ENCODE results near the gene MED27. TPM values are rescaled to one million over a fixed set of nuclear protein-coding genes. Genes with fewer than 3 reads are reported as not detected.
A peak's percentile ranks its signal among the peaks of the same experiment; 100 is the strongest.

The MED27 gene
- total RNA-seq, 1 experiment from 2014 or later: 30.4 TPM

DNA sequence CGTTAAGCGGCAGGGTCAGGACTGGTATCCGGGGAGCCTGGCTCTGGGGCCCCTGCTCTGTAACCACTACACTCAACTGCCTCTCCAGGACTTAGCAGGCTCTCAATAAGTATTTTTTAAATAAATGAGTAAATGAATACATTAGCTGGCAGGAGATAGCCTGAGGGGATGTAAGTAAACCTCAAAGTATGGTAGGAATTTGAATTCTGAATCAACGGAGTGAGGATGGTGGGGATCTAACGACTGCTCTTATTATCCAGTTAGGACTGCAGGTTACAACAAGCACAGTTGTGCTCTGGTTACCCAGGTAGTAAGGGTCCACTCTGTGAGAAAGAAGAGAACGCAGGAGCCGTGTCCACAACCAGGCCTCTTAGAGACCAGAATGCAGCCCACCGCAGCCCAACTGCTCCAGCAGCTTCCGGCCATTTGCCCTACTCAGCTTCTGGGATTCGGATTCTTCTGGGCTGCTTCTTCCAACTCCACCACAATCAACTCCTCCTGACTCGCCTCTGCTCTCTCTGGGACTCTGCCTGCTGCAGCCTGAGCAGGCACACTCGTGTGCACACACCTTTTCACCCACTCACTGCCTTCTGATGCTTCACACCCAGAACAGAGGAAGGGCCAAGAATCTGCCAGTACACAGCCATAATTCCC, 52.6 kb downstream of the MED27 start:
- Mint-ChIP-seq H3K4me1 (ENCODE audit: low read depth, unreplicated experiment) (peaks cover 32% of the 10 kb centered on the region), H3K9me3 (ENCODE audit: unreplicated experiment) (no peaks in the 10 kb centered on the region), H3K36me3 (ENCODE audit: insufficient read depth, unreplicated experiment) (no peaks in the 10 kb centered on the region), H3K4me3 (ENCODE audit: unreplicated experiment) (no peak overlapping the region), H3K27ac (ENCODE audit: unreplicated experiment) (no peak overlapping the region), H3K27me3 (ENCODE audit: insufficient read depth, unreplicated experiment) (no peaks in the 10 kb centered on the region)
- H3K9me3 ChIP-seq: no peaks in the 10 kb centered on the region
- BruUV-seq (replicated peaks): no TSS peak
- no peak overlapping the region for H3K4me3 ChIP-seq (ENCODE audit: low read depth, low read length)
- intact Hi-C loops (cut with micrococcal nuclease; ENCODE audit: unreplicated experiment): no loop called here
- POLR2A ChIA-PET: no interaction called here
- DNase-seq: peak in 1 of 2 experiments; percentile 8
- H3K27me3 ChIP-seq (replicated peaks; ENCODE audit: control insufficient read depth, insufficient read depth, low read length): no peaks in the 10 kb centered on the region
- peaks cover 11% of the 10 kb centered on the region; the same call in 1 of the 2 replicates for H3K4me1 ChIP-seq
- H3K36me3 ChIP-seq (ENCODE audit: control insufficient read depth, insufficient read depth, low read length): no peaks in the 10 kb centered on the region; the same call in 1 of the 2 replicates
- TF ChIP-seq, protein P1, sequence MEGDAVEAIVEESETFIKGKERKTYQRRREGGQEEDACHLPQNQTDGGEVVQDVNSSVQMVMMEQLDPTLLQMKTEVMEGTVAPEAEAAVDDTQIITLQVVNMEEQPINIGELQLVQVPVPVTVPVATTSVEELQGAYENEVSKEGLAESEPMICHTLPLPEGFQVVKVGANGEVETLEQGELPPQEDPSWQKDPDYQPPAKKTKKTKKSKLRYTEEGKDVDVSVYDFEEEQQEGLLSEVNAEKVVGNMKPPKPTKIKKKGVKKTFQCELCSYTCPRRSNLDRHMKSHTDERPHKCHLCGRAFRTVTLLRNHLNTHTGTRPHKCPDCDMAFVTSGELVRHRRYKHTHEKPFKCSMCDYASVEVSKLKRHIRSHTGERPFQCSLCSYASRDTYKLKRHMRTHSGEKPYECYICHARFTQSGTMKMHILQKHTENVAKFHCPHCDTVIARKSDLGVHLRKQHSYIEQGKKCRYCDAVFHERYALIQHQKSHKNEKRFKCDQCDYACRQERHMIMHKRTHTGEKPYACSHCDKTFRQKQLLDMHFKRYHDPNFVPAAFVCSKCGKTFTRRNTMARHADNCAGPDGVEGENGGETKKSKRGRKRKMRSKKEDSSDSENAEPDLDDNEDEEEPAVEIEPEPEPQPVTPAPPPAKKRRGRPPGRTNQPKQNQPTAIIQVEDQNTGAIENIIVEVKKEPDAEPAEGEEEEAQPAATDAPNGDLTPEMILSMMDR (IDR thresholded peaks at IDR 0.05; ENCODE audit: insufficient read depth in 1 of 2, low read depth in 1 of 2, low read length in 1 of 2, severe bottlenecking in 1 of 2, unreplicated experiment in 1 of 2): no peak
- CTCF ChIA-PET: no interaction called here

DNA sequence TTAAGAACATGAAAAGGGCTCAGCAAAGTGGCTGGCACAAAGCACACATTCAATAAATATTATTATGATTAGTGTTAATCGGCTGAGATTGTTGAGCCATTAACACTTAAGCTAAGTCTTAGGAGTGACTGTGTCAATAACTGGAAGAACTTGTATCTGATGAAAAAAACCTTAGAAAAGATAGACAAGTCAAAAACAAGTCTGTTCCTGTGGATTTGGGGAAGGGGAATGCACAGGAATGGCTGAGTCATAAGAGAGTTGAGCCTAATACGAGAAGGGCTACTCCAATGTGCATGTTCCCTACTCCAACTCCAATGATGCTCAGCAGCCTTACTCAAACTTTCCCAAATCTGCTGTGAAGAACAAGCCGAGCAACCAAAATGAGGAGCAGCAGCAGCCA, 53.9 kb downstream of the MED27 start:
- H3K4me1 ChIP-seq: peaks cover 11% of the 10 kb centered on the region
- no peaks in the 10 kb centered on the region for H3K36me3 ChIP-seq (ENCODE audit: control insufficient read depth, insufficient read depth, low read length)
- DNase-seq: no peak
- TF ChIP-seq, protein P1 (IDR thresholded peaks at IDR 0.05; ENCODE audit: insufficient read depth in 1 of 2, low read depth in 1 of 2, low read length in 1 of 2, severe bottlenecking in 1 of 2, unreplicated experiment in 1 of 2): no peak
- H3K4me3 ChIP-seq (ENCODE audit: low read depth, low read length): no peak overlapping the region
- BruUV-seq (replicated peaks): no TSS peak
- no peaks in the 10 kb centered on the region for H3K27me3 Mint-ChIP-seq (ENCODE audit: insufficient read depth, unreplicated experiment)
- H3K27ac Mint-ChIP-seq (ENCODE audit: unreplicated experiment): no peak overlapping the region
- H3K27me3 ChIP-seq (replicated peaks; ENCODE audit: control insufficient read depth, insufficient read depth, low read length): no peaks in the 10 kb centered on the region
- intact Hi-C loops (cut with micrococcal nuclease; ENCODE audit: unreplicated experiment): no loop called here
- POLR2A ChIA-PET: no interaction called here
- H3K4me1 Mint-ChIP-seq (ENCODE audit: low read depth, unreplicated experiment): peaks cover 40% of the 10 kb centered on the region
- no peaks in the 10 kb centered on the region for H3K9me3 ChIP-seq
- no peak overlapping the region for H3K4me3 Mint-ChIP-seq (ENCODE audit: unreplicated experiment)
- CTCF ChIA-PET: no interaction called here
- H3K36me3 Mint-ChIP-seq (ENCODE audit: insufficient read depth, unreplicated experiment): no peaks in the 10 kb centered on the region
- H3K9me3 Mint-ChIP-seq (ENCODE audit: unreplicated experiment): no peaks in the 10 kb centered on the region

DNA sequence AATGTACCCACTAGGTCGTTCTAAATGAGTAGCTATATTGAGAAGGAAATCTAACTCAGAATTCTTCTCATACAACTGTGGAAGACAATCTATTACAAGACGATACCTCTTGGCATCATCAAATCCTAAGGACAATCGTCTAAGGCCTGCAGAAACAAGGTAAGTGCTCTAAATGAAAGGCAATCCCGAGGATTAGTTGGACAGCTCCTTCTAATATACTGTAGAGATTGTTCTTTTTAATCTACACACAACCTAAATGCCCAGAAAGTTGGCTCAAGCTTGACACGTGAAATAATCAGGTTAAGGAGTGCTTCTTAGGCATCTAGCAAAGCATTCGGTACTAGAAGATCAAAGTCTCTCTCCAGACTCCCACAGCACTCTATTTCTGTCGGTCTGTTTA, 55.1 kb downstream of the MED27 start:
- Histone ChIP-seq H3K36me3 (ENCODE audit: control insufficient read depth, insufficient read depth, low read length) (no peaks in the 10 kb centered on the region), H3K9me3 (no peaks in the 10 kb centered on the region), H3K4me1 (peaks cover 15% of the 10 kb centered on the region), H3K4me3 (ENCODE audit: low read depth, low read length) (no peak overlapping the region), H3K27me3 (replicated peaks; ENCODE audit: control insufficient read depth, insufficient read depth, low read length) (no peaks in the 10 kb centered on the region)
- CTCF ChIA-PET: no interaction called here
- H3K27me3 Mint-ChIP-seq (ENCODE audit: insufficient read depth, unreplicated experiment): no peaks in the 10 kb centered on the region
- no peaks in the 10 kb centered on the region for H3K36me3 Mint-ChIP-seq (ENCODE audit: insufficient read depth, unreplicated experiment)
- no peaks in the 10 kb centered on the region for H3K9me3 Mint-ChIP-seq (ENCODE audit: unreplicated experiment)
- POLR2A ChIA-PET: no interaction called here
- no peak overlapping the region for H3K27ac Mint-ChIP-seq (ENCODE audit: unreplicated experiment)
- intact Hi-C loops (cut with micrococcal nuclease; ENCODE audit: unreplicated experiment): no loop called here
- TF ChIP-seq, protein P1 (IDR thresholded peaks at IDR 0.05; ENCODE audit: insufficient read depth in 1 of 2, low read depth in 1 of 2, low read length in 1 of 2, severe bottlenecking in 1 of 2, unreplicated experiment in 1 of 2): no peak
- DNase-seq: no peak
- H3K4me1 Mint-ChIP-seq (ENCODE audit: low read depth, unreplicated experiment): peaks cover 40% of the 10 kb centered on the region
- no peak overlapping the region for H3K4me3 Mint-ChIP-seq (ENCODE audit: unreplicated experiment)
- no TSS peak for BruUV-seq (replicated peaks)
